Testis (tissue), 2 donors: ENCODE results near the gene REEP3.

Experiments used
- POLR2A ChIP-seq: fragments of 450-650 bp; IDR thresholded peaks from one replicate; pipeline ENCODE4 v1.6.1; 2017; ENCODE audit warnings: antibody characterized with exemption, mild to moderate bottlenecking, moderate library complexity
- TF ChIP-seq, protein P1 (sequence below), 3 experiments: fragments of 450-650 bp in 2 of 3; fragments of 200-600 bp in 1 of 3; sonication (generic) in 1 of 3; IDR thresholded peaks; one replicate each; pipeline ENCODE4 v1.5.1; 2016 to 2019; ENCODE audit warnings: antibody characterized with exemption in 3 of 3, mild to moderate bottlenecking in 2 of 3, moderate library complexity in 1 of 3

GRCh38 chr10:63585041-63585440 lies 63.8 kb downstream of the REEP3 start:
- TF ChIP-seq POLR2A, result no peak
- TF ChIP-seq, protein P1, sequence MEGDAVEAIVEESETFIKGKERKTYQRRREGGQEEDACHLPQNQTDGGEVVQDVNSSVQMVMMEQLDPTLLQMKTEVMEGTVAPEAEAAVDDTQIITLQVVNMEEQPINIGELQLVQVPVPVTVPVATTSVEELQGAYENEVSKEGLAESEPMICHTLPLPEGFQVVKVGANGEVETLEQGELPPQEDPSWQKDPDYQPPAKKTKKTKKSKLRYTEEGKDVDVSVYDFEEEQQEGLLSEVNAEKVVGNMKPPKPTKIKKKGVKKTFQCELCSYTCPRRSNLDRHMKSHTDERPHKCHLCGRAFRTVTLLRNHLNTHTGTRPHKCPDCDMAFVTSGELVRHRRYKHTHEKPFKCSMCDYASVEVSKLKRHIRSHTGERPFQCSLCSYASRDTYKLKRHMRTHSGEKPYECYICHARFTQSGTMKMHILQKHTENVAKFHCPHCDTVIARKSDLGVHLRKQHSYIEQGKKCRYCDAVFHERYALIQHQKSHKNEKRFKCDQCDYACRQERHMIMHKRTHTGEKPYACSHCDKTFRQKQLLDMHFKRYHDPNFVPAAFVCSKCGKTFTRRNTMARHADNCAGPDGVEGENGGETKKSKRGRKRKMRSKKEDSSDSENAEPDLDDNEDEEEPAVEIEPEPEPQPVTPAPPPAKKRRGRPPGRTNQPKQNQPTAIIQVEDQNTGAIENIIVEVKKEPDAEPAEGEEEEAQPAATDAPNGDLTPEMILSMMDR (IDR thresholded peaks at IDR 0.05), result no peak
